ENCODE results near the gene CDC20B.
"Not testable (repeated sequence)": the region's sequence is repeated elsewhere in the genome, so short reads cannot be mapped to it uniquely, and the experiment has no call there.

The CDC20B gene

GRCh38 chr5:55162666-55163065 lies 10.3 kb downstream of the CDC20B start:
- no peak for DNase-seq (ENCODE audit: low read depth in 2 of 3, low spot score in 1 of 3)

GRCh38 chr5:55160493-55161209 lies 12.3 kb downstream of the CDC20B start:
- DNase-seq (ENCODE audit: low read depth in 2 of 3, low spot score in 1 of 3), result no peak

- peak in 1 of 3 donors; percentile 31 for DNase-seq (ENCODE audit: low read depth in 2 of 3, low spot score in 1 of 3)
Measured at GRCh38 chr5:55159763-55160492, 13.0 kb downstream of the CDC20B start, which contains the start of gene GPX8. TSS of gene GPX8 (plus strand) at chr5:55160171. CDS start at chr5:55160193, 22 bp downstream.

GRCh38 chr5:55154873-55155272 lies 18.1 kb downstream of the CDC20B start:
- no peak for DNase-seq (ENCODE audit: low read depth in 2 of 3, low spot score in 1 of 3)

- no peak for DNase-seq (ENCODE audit: low read depth in 2 of 3, low spot score in 1 of 3)
Measured at GRCh38 chr5:55151923-55152842, 20.8 kb downstream of the CDC20B start.

GRCh38 chr5:55149308-55149795 lies 23.6 kb downstream of the CDC20B start:
- DNase-seq (ENCODE audit: low read depth in 2 of 3, low spot score in 1 of 3), result no peak

GRCh38 chr5:55146543-55147151 lies 26.3 kb downstream of the CDC20B start:
- DNase-seq (ENCODE audit: low read depth in 2 of 3, low spot score in 1 of 3), result peak; percentile 73 to 88 (median 74)

- no peak for DNase-seq (ENCODE audit: low read depth in 2 of 3, low spot score in 1 of 3)
Measured at GRCh38 chr5:55146080-55146479, 26.9 kb downstream of the CDC20B start.

- DNase-seq (ENCODE audit: low read depth in 2 of 3, low spot score in 1 of 3), result no peak
Measured at GRCh38 chr5:55143624-55144023, 29.4 kb downstream of the CDC20B start.

GRCh38 chr5:55141945-55142690 lies 30.9 kb downstream of the CDC20B start:
- DNase-seq (ENCODE audit: low read depth in 2 of 3, low spot score in 1 of 3), result no peak

GRCh38 chr5:55140908-55141665 lies 31.9 kb downstream of the CDC20B start:
- no peak for DNase-seq (ENCODE audit: low read depth in 2 of 3, low spot score in 1 of 3)

GRCh38 chr5:55136521-55136920 lies 36.5 kb downstream of the CDC20B start:
- DNase-seq (ENCODE audit: low read depth in 2 of 3, low spot score in 1 of 3), result no peak

GRCh38 chr5:55134053-55134722 lies 38.8 kb downstream of the CDC20B start:
- DNase-seq (ENCODE audit: low read depth in 2 of 3, low spot score in 1 of 3), result no peak

GRCh38 chr5:55123365-55123764 lies 49.6 kb downstream of the CDC20B start:
- no peak for DNase-seq (ENCODE audit: low read depth in 2 of 3, low spot score in 1 of 3)

- DNase-seq (ENCODE audit: low read depth in 2 of 3, low spot score in 1 of 3), result no peak
Measured at GRCh38 chr5:55114061-55114460, 58.9 kb downstream of the CDC20B start.

- no peak for DNase-seq (ENCODE audit: low read depth in 2 of 3, low spot score in 1 of 3)
Measured at GRCh38 chr5:55113327-55113726, 59.6 kb downstream of the CDC20B start.

GRCh38 chr5:55110217-55110616 lies 62.8 kb downstream of the CDC20B start:
- DNase-seq (ENCODE audit: low read depth in 2 of 3, low spot score in 1 of 3), result no peak

- no peak for DNase-seq (ENCODE audit: low read depth in 2 of 3, low spot score in 1 of 3)
Measured at GRCh38 chr5:55108661-55109060, 64.3 kb downstream of the CDC20B start.

GRCh38 chr5:55105976-55106375 lies 67.0 kb downstream of the CDC20B start:
- DNase-seq (ENCODE audit: low read depth in 2 of 3, low spot score in 1 of 3), result not testable (repeated sequence)

Data from stimulated activated CD4-positive, alpha-beta T cell treated with anti-CD3 and anti-CD28 coated beads, Interleukin-12 subunit alpha, Interleukin-12 subunit beta, amount 100 ng/mL, for 48 hours (primary cell).